GM12865 (cell line): Measurements from ENCODE around the gene SP9.

Experiments used
- DNase-seq: peaks from one replicate; pipeline ENCODE4 v3.0.0; 2010; ENCODE audit warnings: low read depth
- H3K4me3 ChIP-seq: 2 replicates; pipeline ENCODE4 v1.5.1; 2011; ENCODE audit warnings: mild to moderate bottlenecking, low read depth, low read length, control low read depth
- TF ChIP-seq, protein P1 (sequence below): IDR thresholded peaks from 2 replicates; pipeline ENCODE4 v1.5.1; 2011; ENCODE audit warnings: low read length, control low read depth, low read depth, inconsistent platforms; ENCODE audit not compliant: insufficient read depth; ENCODE audit errors: missing control alignments

The SP9 gene

DNA sequence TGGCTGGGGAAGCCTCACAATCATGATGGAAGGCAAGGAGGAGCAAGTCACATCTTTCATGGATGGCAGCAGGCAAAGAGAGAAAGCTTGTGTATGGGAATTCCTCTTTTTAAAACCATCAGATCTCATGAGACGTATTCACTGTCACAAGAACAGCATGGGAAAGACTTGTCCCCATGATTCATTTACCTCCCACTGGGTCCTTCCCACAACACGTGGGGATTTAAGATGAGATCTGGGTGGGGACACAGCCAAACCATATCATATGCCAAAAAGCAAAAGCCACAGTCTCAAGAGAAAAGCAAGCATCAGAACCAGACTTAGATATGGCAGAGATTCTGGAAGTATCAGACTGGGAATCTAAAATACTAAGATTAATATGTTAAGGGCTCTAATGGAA, 30.8 kb downstream of the SP9 start:
- TF ChIP-seq, protein P1, sequence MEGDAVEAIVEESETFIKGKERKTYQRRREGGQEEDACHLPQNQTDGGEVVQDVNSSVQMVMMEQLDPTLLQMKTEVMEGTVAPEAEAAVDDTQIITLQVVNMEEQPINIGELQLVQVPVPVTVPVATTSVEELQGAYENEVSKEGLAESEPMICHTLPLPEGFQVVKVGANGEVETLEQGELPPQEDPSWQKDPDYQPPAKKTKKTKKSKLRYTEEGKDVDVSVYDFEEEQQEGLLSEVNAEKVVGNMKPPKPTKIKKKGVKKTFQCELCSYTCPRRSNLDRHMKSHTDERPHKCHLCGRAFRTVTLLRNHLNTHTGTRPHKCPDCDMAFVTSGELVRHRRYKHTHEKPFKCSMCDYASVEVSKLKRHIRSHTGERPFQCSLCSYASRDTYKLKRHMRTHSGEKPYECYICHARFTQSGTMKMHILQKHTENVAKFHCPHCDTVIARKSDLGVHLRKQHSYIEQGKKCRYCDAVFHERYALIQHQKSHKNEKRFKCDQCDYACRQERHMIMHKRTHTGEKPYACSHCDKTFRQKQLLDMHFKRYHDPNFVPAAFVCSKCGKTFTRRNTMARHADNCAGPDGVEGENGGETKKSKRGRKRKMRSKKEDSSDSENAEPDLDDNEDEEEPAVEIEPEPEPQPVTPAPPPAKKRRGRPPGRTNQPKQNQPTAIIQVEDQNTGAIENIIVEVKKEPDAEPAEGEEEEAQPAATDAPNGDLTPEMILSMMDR = no peak
- no peak for DNase-seq
- H3K4me3 ChIP-seq = no peak overlapping the region

DNA sequence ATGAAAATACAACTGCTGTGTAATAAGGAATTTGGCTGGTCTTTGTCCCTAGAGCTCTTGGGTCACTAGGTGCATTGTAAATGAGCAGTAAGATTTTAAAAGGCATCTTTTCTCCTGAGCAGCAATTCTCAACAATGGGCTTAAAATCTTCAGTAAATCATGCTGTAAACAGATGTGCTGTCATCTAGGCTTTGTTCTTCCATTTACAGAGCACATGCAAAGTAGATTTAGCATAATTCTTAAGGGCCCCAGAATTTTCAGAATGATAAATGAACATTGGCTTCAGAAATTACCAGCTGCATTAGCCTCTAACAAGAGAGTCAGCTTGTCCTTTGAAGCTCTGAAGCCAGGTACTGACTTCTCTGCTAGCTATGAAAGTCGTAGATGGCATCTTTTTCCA, 33.9 kb downstream of the SP9 start:
- H3K4me3 ChIP-seq = no peak overlapping the region
- DNase-seq = no peak
- TF ChIP-seq, protein P1 = no peak

DNA sequence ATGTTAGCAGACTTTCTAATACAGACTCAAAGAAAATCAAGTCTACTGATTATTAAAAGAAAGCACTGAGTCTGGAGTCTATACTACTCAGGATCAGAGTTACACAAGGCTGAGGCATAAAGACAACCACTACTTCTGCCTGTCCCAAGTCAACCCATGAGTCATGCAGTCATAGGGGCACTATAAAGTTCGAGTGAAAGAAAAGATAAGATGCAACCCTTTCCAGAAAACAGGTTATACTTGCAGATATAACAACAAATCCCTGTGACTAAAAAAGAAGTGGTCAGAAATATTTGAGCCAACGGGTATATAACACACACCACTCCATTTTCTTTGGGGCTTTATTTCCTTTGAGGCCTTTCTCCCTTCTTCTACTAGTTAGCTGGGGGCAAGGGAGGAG, 42.2 kb downstream of the SP9 start:
- DNase-seq = no peak
- H3K4me3 ChIP-seq = no peak overlapping the region
- TF ChIP-seq, protein P1 = no peak

- no peak overlapping the region for H3K4me3 ChIP-seq
- peak; percentile 5 for DNase-seq
- TF ChIP-seq, protein P1 = no peak
Measured at GRCh38 chr2:174383796-174384195, 49.0 kb downstream of the SP9 start.

DNA sequence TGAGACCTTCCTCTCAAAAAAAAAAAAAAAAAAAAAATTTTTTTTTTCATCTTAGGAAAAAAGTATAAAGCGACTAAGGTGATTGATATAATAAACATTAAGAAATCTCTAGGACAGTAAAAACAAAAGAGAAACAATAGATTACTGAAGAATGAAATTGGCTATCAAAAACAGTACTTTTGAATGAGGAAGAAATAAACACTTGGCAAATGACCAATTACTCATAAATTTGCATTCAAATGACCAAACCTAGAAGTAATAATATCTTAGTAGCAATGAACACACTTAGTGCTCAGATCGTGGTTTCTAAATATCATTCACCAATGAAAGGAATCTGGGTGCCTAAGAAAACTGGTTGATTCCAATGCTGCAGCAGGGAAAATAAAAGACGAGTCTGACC, 50.4 kb downstream of the SP9 start:
- TF ChIP-seq, protein P1 = no peak
- H3K4me3 ChIP-seq = no peak overlapping the region
- DNase-seq = no peak
